ENCODE results near the gene ABAT.

The ABAT gene

DNA sequence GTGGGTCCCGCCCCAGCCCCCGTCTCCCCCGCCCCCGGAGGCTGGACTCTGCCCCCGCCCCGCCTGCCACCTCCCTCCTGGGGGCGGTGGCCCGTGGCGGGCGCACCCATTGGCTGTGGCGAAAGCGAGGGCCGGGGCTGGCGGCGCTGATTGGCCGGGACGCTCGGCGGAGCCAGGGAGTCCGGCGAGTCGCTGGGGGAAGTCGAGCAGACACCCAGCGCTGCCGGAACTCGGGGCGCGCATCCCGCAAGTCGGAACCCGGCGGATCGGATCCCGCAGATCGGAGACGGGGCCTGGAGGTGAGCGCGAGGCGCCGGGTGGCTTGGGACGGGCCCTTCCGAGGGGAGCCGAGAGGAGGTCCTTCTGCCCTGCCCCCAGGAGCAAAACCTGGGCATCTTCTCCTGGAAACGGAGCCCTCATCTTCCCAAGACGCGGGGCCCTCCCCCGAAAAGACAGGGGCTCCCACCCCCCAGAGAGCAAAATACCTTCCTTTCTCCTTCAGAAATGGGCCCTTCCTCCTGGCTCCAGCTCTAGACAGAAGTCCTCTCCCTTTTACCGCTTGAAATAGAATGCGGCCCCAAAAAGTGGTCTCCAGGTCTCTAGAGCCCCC lies at the start of gene ABAT:
TSS of gene ABAT (plus strand) at position 205 of the 610 bp plus-strand sequence. CDS start 61,123 bp downstream, outside the sequence.
- peak; percentile 12 for DNase-seq (ENCODE audit: low read depth, low spot score)

GRCh38 chr16:8625491-8626087 lies 48.8 kb upstream of the ABAT start:
- DNase-seq (ENCODE audit: low read depth, low spot score), result no peak

DNA sequence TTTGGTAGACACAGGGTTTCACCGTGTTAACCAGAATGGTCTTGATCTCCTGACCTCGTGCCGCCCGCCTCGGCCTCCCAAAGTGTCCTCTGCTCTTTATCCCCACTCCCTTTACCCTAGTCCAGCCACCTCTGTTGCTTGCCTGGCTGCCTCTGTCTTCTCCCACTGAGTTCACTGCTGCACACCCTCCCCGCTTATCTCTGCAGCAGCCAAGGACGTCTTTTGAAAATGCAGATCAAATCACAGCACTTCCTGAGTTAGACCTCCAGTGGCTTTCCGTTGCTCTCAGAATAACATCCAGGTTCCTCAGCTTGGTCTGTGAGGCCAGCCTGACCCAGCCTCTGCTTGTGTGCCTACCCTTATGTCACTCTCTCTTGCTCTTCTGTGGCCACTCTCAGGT lies 47.5 kb upstream of the ABAT start:
- no peak for DNase-seq (ENCODE audit: low read depth, low spot score)

- no peak for DNase-seq (ENCODE audit: low read depth, low spot score)
These were observed 47.0 kb upstream of the ABAT start for GRCh38 chr16:8627456-8627855.

DNA sequence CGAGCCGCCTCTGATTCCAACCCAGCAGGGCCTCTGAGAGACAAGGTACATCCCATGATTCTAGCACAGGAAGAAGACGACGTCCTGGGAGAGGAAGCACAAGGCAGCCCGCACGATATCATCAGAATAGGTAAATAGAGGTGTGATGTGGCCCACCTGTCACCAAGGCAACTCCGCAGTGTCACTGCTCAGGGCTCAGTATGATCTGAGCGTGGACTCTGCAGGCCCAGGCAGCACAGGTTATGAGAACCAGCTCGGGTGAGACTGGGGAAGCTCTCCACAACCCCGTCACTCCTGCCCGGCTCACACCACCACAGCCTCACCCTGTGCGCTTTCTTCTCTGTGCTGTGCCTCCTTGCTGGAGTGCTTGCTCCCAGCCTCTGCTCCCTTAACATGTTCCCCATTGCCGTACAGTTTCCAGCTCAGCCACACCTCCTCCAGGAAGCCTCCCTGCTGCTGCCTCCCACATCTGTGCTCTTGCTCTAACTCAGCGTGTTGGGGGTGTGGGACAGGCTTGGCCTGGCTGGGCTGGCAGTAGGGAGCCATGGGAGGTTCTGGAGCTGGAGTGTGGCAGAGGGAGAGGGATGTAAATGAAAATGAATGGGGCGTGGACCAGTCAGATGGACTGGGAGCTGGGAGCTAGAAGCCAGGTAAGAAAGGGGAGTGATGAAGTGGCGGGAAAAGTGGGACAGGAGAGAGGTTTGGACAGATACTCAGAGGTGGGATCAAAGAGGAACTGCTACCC lies 45.3 kb upstream of the ABAT start:
- DNase-seq (ENCODE audit: low read depth, low spot score), result no peak

- no peak for DNase-seq (ENCODE audit: low read depth, low spot score)
These were observed 44.0 kb upstream of the ABAT start for GRCh38 chr16:8630255-8630953.

DNA sequence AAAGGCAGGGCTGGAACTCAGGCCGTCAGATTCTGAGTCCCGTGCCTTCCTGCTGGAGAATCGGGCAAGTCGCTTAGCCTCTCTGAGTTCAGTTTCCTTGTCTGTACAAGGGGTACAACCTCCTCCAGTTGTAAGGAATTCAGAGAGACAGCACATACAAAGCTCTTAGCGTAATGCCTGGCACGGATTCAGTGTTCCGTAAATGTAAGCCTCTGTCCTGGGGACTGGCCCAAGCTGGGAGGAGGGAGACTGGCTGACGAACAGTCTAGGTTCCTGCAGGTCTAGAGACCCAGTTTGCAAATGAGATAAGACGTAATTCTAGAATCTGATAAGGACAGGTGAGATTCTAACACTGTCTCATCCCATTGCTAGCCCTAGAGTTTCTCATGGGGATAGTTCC lies 43.0 kb upstream of the ABAT start:
- DNase-seq (ENCODE audit: low read depth, low spot score), result no peak

DNA sequence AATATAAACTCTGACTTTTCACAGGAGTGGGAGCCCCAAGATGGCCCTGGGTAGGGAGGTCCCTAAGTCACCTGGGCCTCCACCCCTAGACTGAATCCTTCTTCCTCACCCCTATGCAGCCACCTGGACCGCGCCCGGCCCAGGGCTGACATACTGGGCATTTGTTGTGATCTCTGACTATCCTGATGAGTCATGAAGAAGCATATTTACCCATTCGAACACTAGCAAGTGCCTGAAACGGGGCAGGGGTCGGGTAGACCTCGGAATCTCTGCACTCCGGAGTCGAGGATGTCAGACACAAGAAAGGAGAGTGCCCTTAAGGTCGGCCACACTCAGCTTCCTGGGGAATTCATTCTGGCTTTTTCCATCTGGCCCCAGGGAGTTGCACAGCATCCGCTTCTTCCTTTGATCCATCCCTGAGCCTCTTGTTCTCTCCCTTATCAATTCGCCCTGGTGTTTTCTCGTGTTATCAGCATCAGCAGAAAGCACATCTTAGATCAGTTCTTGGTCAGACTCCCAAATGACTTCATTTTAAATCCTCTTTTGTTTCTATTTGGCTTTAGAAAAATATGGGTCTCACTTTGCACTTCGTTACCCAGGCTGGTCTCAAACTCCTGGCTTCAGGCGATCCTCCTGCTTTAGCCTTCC lies 42.5 kb upstream of the ABAT start:
- no peak for DNase-seq (ENCODE audit: low read depth, low spot score)

DNA sequence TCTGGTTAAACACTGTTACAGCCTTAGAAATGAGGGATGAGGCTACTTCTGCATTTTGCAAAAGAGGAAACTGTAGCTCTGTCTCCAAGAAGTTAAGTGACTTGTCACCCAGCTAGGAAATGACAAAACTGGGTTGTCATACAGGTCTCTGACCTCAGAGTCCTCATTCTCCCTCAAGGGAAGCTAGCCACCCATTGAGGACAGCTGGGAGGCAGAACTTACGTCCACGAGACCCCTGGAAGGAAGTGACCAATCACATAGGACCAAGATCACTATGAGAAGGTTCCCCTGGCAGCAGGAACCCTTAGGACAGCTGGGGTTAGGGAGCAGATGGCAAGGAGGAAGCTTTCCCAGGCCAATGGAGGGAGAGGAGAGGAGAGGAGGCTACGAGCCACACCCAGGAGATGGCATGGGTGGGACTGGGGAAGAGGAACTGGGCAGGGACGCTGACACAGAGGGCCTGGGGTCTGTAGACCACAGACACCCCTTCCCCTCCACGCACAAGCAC lies 41.7 kb upstream of the ABAT start:
- DNase-seq (ENCODE audit: low read depth, low spot score), result no peak

GRCh38 chr16:8634991-8635736 lies 39.3 kb upstream of the ABAT start:
- no peak for DNase-seq (ENCODE audit: low read depth, low spot score)

GRCh38 chr16:8639694-8640093 lies 34.7 kb upstream of the ABAT start:
- DNase-seq (ENCODE audit: low read depth, low spot score), result no peak

DNA sequence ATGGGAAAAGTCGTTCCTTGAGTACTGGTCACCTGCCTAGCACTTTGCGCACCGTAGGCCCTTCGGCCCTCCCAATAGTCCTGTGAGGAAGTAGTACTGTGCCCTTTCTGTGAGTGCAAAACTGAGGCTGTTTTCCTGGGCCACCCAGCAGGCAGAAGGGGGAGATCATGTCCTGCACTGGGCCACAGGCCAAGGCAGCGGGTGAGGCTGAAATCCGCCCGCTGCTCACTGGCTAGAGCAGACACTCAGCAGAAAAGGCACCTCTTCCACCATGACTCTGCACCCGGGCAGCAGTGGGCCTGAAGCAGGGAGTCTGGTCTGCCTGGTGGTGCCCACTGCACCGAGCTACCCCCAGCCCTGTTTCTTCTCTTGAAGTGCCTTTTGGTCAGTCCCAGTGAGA lies 32.7 kb upstream of the ABAT start:
- DNase-seq (ENCODE audit: low read depth, low spot score), result no peak

DNA sequence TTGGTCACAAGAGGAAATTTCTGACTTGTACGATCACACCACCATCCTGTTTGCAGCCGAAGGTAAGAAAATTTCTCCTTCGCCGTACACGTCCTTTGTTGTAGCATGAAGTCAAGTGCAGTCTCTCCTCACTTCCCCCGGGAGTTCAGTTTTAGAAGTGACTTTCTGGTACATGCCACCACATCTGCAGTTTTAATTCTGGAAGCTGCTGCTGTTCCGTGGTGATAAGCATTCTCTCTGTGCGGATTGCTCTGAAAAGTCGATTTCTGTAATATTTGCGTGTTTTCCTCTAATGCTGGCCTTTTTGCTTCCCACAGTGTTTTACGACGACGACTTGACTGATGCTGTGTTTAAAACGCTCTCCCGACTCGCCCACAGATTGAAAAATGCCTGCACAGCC lies 32.3 kb upstream of the ABAT start:
- no peak for DNase-seq (ENCODE audit: low read depth, low spot score)

DNA sequence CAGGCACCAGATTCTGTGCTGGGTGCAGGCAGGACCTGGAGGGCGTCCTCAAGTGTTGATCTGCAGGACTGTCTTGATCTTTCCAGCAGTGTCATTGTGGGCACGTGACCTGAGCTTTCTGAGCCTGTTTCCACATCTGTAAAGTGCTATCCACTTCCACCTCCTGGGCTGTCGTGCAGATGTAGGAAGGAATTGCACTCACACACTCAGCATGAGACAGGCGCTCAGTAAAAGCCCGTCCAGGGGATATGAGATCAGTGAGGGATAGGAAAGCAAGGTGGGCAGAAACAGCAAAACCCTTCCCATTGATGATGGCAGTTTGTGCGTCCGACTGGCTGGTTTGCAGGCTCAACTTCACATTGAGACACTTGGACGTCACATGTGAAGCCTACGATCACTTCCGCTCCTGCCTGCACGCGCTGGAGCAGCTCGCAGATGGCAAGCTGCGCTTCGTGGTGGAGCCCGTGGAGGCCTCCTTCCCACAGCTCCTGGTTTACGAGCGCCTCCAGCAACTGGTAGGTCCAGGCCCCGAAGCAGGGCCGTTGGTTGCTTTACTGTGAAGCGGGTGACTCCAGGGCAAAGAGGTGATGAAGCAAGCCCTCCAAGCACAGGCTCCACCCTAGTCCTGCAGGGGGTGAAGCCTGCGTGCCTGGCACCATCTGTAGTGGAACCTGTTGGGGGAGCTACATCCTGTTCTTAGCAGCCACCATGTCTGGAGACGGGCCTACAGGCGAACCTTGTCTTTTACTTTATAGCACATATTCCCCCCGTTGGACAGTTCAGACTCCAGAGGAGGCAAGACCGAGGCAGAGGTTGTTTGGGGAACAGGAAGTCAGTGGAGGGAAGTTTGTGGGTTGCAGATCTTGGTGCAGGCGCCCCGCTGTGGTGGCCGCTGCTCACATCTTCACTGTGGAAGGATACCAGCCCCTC lies 29.9 kb upstream of the ABAT start:
- no peak for DNase-seq (ENCODE audit: low read depth, low spot score)

DNA sequence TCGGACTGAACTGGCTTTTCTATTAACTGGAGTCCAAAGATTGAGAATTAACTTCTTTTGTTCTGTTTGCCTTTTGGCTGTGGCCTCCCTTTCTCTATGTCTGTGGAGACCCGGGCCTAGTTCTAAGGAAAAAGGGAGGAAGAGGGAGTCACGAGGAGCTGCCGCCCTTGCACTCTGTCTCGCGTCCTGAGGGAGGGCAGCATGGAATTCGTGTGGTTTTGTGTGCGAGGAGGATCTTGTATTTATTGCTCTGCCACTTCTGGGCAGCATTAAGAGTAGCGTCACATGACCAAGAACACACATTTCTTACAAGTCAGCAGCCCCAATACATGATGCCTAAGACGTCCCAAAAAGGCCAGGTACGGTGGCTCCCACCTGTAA lies 29.3 kb upstream of the ABAT start:
- DNase-seq (ENCODE audit: low read depth, low spot score), result no peak

- DNase-seq (ENCODE audit: low read depth, low spot score), result no peak
These were observed 28.6 kb upstream of the ABAT start for GRCh38 chr16:8645831-8646230.

DNA sequence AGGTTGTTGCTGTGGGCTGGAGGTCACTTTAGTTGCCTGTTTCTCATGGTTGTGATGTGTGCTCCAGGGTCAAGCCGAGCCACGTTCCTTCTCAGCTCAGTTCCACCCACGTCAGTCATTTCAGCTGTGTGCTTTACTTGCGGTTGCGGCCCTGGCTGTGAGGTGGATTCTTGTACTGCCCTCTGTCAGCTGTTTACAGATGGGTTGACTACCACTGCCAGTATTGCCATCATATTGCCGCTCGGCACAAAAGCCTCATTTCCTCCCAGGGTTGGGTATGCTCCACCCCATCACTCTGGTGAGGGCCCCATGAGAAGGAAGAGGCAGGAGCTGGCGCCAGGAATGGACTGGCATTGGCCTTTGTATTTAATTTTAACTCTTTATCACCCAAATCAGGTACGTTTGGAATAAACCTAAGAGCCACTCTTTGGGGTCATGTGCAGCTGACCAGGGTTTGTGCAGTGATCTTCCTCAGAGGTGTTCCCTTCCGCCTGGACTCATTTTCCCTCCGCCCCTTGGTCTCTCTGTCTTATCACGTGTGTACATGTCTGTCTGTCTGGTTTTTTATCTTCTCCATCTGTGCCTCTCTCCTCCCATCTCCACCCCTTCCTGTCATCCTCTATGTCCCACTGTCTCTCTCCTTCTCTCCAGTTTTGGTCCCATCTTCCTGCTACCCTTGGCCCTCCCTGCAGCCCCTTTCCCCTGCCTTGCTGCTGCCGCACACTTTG lies 27.9 kb upstream of the ABAT start:
- DNase-seq (ENCODE audit: low read depth, low spot score), result no peak

DNA sequence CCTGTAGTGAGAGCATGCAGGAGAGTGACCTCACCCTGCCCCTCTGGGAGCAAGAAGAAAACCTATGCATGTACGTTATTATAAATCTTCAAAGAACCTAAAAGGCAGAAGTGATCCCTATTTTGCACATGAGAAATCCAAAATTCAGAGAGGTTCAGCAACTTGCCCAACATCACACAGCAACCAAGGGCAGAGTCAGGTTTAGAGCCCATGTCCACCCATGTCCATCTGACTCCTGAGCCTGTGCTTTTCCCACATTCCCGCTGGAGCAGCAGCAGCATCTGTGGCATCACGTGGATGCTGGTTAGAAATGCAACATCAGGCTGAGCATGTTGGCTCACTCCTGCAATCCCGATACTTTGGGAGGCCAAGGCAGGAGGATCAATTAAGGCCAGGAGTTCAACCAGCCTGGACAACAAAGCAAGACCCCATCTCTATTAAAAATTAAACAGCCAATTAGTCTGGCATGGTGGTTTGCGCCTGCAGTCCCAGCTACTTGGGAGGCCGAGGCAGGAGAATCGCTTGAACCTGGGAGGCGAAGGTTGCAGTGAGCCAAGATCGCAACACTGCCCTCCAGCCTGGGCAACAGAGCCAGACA lies 26.6 kb upstream of the ABAT start:
- no peak for DNase-seq (ENCODE audit: low read depth, low spot score)

GRCh38 chr16:8648877-8649276 lies 25.5 kb upstream of the ABAT start:
- no peak for DNase-seq (ENCODE audit: low read depth, low spot score)

All from brain pericyte (primary cell).